Activated naive CD8-positive, alpha-beta T cell treated with anti-CD3 and anti-CD28 coated beads, Interleukin-2, amount 50 U/mL, for 24 hours (primary cell): ENCODE measurements around the gene FAM81A.

Experiments
- ATAC-seq: fragments of 150-1000 bp; cut with Tn5 transposase; one replicate; pipeline ENCODE4 v1.10.0; 2021
- DNase-seq: peaks from one replicate; pipeline ENCODE4 v3.0.0; 2021
- H3K27ac Mint-ChIP-seq: one replicate; pipeline ENCODE4 v1.8.0; 2021; ENCODE audit warnings: mild to moderate bottlenecking, mixed read lengths
- H3K27me3 Mint-ChIP-seq: one replicate; pipeline ENCODE4 v1.8.0; 2021; ENCODE audit warnings: mixed read lengths
- H3K36me3 Mint-ChIP-seq: one replicate; pipeline ENCODE4 v1.8.0; 2021; ENCODE audit warnings: low read depth, mixed read lengths
- H3K4me1 Mint-ChIP-seq: one replicate; pipeline ENCODE4 v1.8.0; 2021; ENCODE audit warnings: mixed read lengths
- H3K4me3 Mint-ChIP-seq: one replicate; pipeline ENCODE4 v1.8.0; 2021; ENCODE audit warnings: mild to moderate bottlenecking, moderate library complexity, mixed read lengths
- H3K9me3 Mint-ChIP-seq: one replicate; pipeline ENCODE4 v1.8.0; 2021; ENCODE audit warnings: mixed read lengths

FAM81A gene

GRCh38 chr15:59553879-59554735, 116.1 kb downstream of the FAM81A start:
- no peak overlapping the region for H3K4me3 Mint-ChIP-seq
- no peaks in the 10 kb centered on the region for H3K4me1 Mint-ChIP-seq

GRCh38 chr15:59555696-59556095, 117.7 kb downstream of the FAM81A start:
- no peak for DNase-seq
- Mint-ChIP-seq H3K4me1 (no peaks in the 10 kb centered on the region), H3K27me3 (no peaks in the 10 kb centered on the region), H3K4me3 (no peak overlapping the region), H3K9me3 (no peaks in the 10 kb centered on the region), H3K36me3 (no peaks in the 10 kb centered on the region), H3K27ac (no peak overlapping the region)
- ATAC-seq: no peak

More at GRCh38 chr15:59553879-59554735, 116.1 kb downstream of the FAM81A start:
- Mint-ChIP-seq H3K27ac (no peak overlapping the region), H3K36me3 (no peaks in the 10 kb centered on the region), H3K27me3 (no peaks in the 10 kb centered on the region), H3K9me3 (no peaks in the 10 kb centered on the region)
- DNase-seq: no peak
- ATAC-seq: no peak

- H3K4me3 Mint-ChIP-seq: no peak overlapping the region
- no peaks in the 10 kb centered on the region for H3K9me3 Mint-ChIP-seq
- H3K27me3 Mint-ChIP-seq: no peaks in the 10 kb centered on the region
- H3K36me3 Mint-ChIP-seq: no peaks in the 10 kb centered on the region
- no peaks in the 10 kb centered on the region for H3K4me1 Mint-ChIP-seq
- DNase-seq (no peak), ATAC-seq (no peak)
- no peak overlapping the region for H3K27ac Mint-ChIP-seq
Observed at GRCh38 chr15:59556380-59556779, 118.4 kb downstream of the FAM81A start.

GRCh38 chr15:59557581-59557980, 119.6 kb downstream of the FAM81A start:
- no peak for DNase-seq
- Mint-ChIP-seq H3K9me3 (no peaks in the 10 kb centered on the region), H3K4me1 (no peaks in the 10 kb centered on the region), H3K27me3 (no peaks in the 10 kb centered on the region), H3K4me3 (no peak overlapping the region), H3K27ac (no peak overlapping the region), H3K36me3 (no peaks in the 10 kb centered on the region)
- no peak for ATAC-seq

GRCh38 chr15:59558851-59559250, 120.9 kb downstream of the FAM81A start:
- Mint-ChIP-seq H3K27me3 (no peaks in the 10 kb centered on the region), H3K4me3 (no peak overlapping the region), H3K9me3 (no peaks in the 10 kb centered on the region), H3K27ac (no peak overlapping the region), H3K36me3 (no peaks in the 10 kb centered on the region), H3K4me1 (no peaks in the 10 kb centered on the region)
- DNase-seq (no peak), ATAC-seq (no peak)

- DNase-seq (no peak), ATAC-seq (no peak)
- Mint-ChIP-seq H3K27ac (no peak overlapping the region), H3K4me3 (no peak overlapping the region), H3K9me3 (no peaks in the 10 kb centered on the region), H3K4me1 (no peaks in the 10 kb centered on the region), H3K27me3 (no peaks in the 10 kb centered on the region), H3K36me3 (no peaks in the 10 kb centered on the region)
Observed at GRCh38 chr15:59561547-59561946, 123.6 kb downstream of the FAM81A start.

- no peaks in the 10 kb centered on the region for H3K36me3 Mint-ChIP-seq
- no peak overlapping the region for H3K4me3 Mint-ChIP-seq
- H3K27me3 Mint-ChIP-seq: no peaks in the 10 kb centered on the region
- no peak for ATAC-seq
- no peaks in the 10 kb centered on the region for H3K4me1 Mint-ChIP-seq
- H3K9me3 Mint-ChIP-seq: no peaks in the 10 kb centered on the region
- DNase-seq: no peak
- H3K27ac Mint-ChIP-seq: no peak overlapping the region
Observed at GRCh38 chr15:59562448-59563186, 124.6 kb downstream of the FAM81A start.

GRCh38 chr15:59565299-59565698, 127.3 kb downstream of the FAM81A start:
- H3K36me3 Mint-ChIP-seq: no peaks in the 10 kb centered on the region
- ATAC-seq (no peak), DNase-seq (no peak)
- H3K4me3 Mint-ChIP-seq: no peak overlapping the region
- no peak overlapping the region for H3K27ac Mint-ChIP-seq
- H3K9me3 Mint-ChIP-seq: no peaks in the 10 kb centered on the region
- no peaks in the 10 kb centered on the region for H3K4me1 Mint-ChIP-seq
- H3K27me3 Mint-ChIP-seq: no peaks in the 10 kb centered on the region

- no peaks in the 10 kb centered on the region for H3K36me3 Mint-ChIP-seq
- no peak overlapping the region for H3K4me3 Mint-ChIP-seq
- no peak for ATAC-seq
- H3K27me3 Mint-ChIP-seq: no peaks in the 10 kb centered on the region
- no peaks in the 10 kb centered on the region for H3K4me1 Mint-ChIP-seq
- DNase-seq: no peak
- no peak overlapping the region for H3K27ac Mint-ChIP-seq
- H3K9me3 Mint-ChIP-seq: no peaks in the 10 kb centered on the region
Observed at GRCh38 chr15:59567324-59567723, 129.3 kb downstream of the FAM81A start.

GRCh38 chr15:59569477-59569876, 131.5 kb downstream of the FAM81A start:
- no peaks in the 10 kb centered on the region for H3K4me1 Mint-ChIP-seq
- H3K27me3 Mint-ChIP-seq: no peaks in the 10 kb centered on the region
- H3K36me3 Mint-ChIP-seq: no peaks in the 10 kb centered on the region
- H3K9me3 Mint-ChIP-seq: no peaks in the 10 kb centered on the region
- no peak overlapping the region for H3K27ac Mint-ChIP-seq
- DNase-seq (no peak), ATAC-seq (no peak)
- no peak overlapping the region for H3K4me3 Mint-ChIP-seq

- DNase-seq (no peak), ATAC-seq (no peak)
- Mint-ChIP-seq H3K4me1 (no peaks in the 10 kb centered on the region), H3K27ac (no peak overlapping the region), H3K36me3 (no peaks in the 10 kb centered on the region), H3K9me3 (no peaks in the 10 kb centered on the region), H3K4me3 (no peak overlapping the region), H3K27me3 (no peaks in the 10 kb centered on the region)
Observed at GRCh38 chr15:59570315-59570714, 132.3 kb downstream of the FAM81A start.

GRCh38 chr15:59571606-59572005, 133.6 kb downstream of the FAM81A start:
- Mint-ChIP-seq H3K27ac (no peak overlapping the region), H3K36me3 (no peaks in the 10 kb centered on the region), H3K27me3 (no peaks in the 10 kb centered on the region), H3K4me3 (no peak overlapping the region), H3K9me3 (no peaks in the 10 kb centered on the region), H3K4me1 (no peaks in the 10 kb centered on the region)
- ATAC-seq (no peak), DNase-seq (no peak)
